HG03066 (cell line): Measurements from ENCODE around the gene SPSB1.
"Not testable (repeated sequence)": the region's sequence is repeated elsewhere in the genome, so short reads cannot be mapped to it uniquely, and the experiment has no call there.

ENCODE experiments used
- ATAC-seq: cut with Tn5 transposase; IDR thresholded peaks from one replicate; pipeline ENCODE4 v1.9.1; 2021; ENCODE audit warnings: low read depth; ENCODE audit not compliant: unreplicated experiment

The SPSB1 gene

GRCh38 chr1:9384128-9384527, 91.4 kb downstream of the SPSB1 start:
- ATAC-seq, result no peak

- no peak for ATAC-seq
Measured at GRCh38 chr1:9384751-9385245, 92.1 kb downstream of the SPSB1 start.

GRCh38 chr1:9385392-9385791, 92.7 kb downstream of the SPSB1 start:
- not testable (repeated sequence) for ATAC-seq

DNA sequence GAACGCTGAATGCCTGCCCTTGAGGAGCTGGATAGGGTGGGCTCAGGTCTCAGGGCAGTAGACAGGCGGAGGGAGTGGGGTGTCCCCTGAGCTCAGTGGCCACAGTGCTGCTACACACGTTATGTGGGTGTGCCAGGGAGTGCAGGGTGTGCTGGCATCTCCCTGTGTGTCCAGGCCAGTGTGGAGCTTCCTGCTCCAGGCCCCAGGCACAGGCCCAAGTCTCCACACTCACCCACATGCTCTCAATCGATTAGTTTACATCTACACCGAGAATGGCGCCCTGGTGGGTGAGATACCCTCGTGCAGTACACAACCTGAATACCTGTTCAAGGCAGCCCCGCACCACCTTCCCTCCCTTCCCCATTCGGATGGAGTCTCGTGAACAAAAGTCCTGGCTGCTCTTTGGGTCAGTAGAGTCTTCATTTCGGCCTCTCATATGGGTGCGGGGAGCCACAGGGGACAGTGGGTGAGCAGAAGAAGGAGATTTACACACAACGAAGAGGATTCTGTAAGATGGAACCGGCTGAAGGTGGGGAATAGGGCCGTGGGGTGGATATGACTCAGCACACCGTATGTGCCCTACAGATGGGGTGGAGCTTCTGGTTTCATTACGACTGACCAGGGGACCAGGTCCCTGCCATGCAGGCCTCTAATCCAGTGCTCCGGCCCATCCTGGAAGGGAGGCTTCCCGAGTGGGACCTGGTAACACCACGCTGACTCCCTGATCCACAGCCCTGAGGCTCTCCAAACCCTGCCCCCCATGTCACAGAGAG, 93.3 kb downstream of the SPSB1 start:
- ATAC-seq, result no peak

DNA sequence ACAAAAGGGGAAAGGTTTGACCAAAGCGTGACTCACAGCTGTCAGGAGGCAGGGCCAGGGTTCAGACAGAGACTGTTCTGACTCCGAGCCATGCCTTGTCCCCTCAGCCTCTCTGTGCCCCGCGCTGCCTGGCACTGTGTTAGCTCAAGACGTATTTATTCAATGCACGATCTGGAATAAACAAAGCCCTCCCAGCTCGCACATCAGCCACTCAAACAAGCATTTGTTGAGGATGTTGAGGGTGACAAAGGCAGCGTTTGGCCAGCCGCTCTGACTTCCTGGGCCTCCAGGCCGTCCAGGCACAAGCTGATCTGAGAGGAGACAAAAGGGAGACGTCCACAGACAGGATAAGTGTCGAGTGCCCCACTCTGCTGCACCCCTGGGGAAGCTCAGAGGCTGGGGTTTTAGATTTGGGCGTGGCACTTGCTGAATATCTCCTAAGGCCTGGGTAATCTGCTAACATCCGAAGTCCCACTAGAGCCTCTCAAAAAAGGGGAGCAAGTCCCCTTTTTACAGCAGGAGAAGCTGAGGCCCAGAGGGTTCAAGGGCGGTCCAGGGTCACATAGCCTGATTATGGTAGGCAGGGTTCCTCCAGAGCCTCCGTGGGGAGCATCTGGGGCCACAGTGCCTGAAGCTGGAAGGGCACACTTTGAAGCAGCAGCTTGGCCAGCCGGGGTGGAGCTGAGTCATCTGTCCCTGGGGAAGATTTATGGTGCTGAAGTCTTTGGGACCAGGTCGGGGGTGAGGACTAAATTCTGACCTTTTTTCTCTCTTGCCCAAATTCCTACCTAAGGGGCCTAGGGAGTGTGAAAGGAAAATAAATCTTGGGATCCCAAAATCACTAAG, 95.9 kb downstream of the SPSB1 start:
- no peak for ATAC-seq

DNA sequence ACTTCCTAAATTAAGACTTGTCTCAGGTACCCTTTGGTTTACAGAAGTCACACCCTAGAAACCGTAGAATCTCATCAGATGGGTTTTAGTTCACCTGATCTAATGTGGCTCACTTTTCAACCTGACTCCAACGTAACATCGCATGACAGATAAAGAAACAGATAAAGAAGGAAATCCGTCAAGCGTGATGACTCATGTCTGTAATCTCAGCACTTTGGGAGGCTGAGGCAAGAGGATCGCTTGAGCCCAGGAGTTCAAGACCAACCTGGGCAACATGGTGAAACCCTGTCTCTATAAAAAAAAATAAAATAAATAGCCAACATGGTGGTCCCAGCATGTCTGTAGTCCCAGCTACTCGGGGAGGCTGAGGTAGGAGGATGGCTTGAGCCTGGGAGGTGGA, 97.3 kb downstream of the SPSB1 start:
- ATAC-seq, result no peak

DNA sequence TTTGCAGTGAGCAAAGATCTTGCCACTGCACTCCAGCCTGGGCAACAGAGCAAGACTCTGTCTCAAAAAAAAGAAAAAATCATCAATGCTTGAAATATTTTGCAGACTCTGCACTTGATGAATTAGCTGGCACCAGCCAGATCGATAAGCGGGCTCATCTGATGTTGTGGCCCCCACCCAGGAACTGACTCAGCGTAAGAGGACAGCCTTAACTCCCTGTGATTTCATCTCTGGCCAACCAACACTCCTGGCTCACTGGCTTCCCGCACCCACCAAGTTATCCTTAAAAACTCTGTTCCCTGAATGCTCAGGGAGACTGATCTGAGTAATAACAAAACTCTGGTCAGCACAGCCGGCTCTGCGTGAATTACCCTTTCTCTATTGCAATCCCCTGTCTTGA, 98.9 kb downstream of the SPSB1 start:
- no peak for ATAC-seq

DNA sequence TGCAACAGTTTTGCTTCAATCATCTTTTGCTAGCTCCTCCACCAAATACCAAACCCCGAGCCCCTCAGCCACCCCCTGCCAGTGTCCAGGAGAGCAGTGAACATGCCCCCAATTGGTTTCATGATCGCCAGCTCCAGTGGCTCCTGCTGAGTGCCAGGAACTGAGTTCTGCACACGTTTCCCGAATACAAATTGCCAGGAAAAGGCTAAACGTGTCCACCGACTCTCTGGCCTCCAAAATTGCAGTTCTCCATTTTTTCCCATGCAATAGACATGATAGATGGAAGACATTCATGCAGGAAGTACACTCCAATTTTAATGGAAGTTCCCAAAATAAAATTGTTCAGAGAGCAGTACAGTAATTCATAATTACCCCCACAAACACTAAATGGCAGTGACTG, 101.3 kb downstream of the SPSB1 start:
- ATAC-seq, result no peak

- no peak for ATAC-seq
Measured at GRCh38 chr1:9395018-9395417, 102.3 kb downstream of the SPSB1 start.

GRCh38 chr1:9397047-9397446, 104.4 kb downstream of the SPSB1 start:
- ATAC-seq, result no peak

GRCh38 chr1:9397997-9398526, 105.4 kb downstream of the SPSB1 start:
- no peak for ATAC-seq

- no peak for ATAC-seq
Measured at GRCh38 chr1:9399510-9400424, 107.1 kb downstream of the SPSB1 start.

GRCh38 chr1:9400425-9401079, 107.9 kb downstream of the SPSB1 start:
- no peak for ATAC-seq

DNA sequence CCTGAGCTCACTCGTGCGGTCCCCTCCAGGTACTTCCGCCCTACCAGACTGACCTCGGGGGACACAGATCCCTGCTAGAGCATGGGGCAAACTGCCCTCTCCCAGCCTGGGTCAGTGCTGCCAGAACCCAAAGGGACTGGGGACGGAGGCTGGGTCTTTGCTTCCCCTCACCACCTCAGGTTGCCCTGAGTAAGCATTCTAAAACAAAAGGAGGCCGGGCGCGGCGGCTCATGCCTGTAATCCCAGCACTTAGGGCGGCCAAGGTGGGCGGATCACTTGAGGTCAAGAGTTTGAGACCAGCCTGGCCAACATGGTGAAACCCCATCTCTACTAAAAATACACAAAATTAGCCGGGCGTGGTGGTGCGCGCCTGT, 108.4 kb downstream of the SPSB1 start:
- ATAC-seq, result no peak

DNA sequence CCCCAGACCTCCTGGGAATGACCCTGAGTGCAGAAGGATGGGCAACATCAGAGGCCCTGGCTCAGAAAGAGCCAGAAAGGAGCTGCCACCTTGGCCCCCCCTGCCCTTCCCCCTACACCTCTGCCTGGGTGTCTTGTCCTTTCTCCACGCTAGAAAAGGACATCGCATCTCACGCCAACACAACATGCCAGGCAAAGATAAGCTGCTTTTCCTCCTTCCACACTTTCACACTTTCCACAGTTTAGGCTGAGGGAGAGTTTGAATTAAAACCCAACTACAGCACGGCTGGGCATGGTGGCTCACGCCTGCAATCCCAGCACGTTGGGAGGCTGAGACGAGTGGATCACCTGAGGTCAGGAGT, 109.5 kb downstream of the SPSB1 start:
- ATAC-seq, result no peak

- no peak for ATAC-seq
Measured at GRCh38 chr1:9402717-9403225, 110.1 kb downstream of the SPSB1 start.

GRCh38 chr1:9404117-9404914, 111.6 kb downstream of the SPSB1 start:
- ATAC-seq, result no peak

DNA sequence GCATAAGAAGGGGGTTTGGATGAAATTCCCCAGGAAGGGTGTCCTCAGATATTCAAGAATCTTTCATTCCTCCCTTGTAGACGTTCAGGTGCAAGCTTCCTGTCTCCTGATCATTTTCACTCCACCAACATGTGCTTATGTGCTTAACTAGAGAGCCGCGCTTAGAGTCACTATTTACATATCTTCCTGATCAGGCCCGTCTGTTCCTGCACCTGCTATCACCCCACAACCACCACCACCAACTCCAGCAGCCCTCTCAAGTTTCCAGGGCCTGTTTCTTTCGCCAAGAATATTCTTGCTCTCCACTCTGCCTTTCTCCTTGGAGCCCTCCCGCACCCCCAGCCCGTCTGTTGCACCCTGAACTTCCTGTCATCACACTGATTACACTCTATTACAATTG, 113.4 kb downstream of the SPSB1 start:
- no peak for ATAC-seq

DNA sequence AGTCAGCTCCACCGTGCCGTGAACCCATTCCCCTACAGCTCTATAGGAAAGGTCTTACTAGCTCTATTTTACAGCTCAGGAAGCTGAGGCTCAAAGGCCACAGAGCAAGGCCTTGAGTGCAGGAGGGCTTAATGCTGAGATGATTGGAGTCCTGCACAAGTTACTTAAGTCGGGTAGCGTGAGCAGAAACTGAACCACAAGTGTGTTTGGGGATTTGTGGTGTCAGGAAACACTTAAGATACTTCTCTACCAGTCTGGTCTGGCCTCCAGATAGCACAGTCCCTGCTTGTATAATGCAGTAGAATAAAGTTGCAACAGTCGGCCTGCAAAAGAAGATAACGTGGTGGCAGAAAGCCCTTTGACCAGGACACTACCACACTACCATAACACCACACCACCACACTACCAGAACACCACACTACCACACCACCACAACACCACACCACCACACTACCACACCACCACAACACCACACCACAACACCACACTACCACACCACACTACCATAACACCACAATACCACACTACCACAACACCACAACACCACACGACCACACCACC, 118.1 kb downstream of the SPSB1 start:
- no peak for ATAC-seq
